NCI-H1092 (cell line): ENCODE results near the gene PALMD.

Source experiments
- DNase-seq: peaks from one replicate; lab custom pipeline; 2025; lab: John Stamatoyannopoulos, UW

Gene PALMD

DNA sequence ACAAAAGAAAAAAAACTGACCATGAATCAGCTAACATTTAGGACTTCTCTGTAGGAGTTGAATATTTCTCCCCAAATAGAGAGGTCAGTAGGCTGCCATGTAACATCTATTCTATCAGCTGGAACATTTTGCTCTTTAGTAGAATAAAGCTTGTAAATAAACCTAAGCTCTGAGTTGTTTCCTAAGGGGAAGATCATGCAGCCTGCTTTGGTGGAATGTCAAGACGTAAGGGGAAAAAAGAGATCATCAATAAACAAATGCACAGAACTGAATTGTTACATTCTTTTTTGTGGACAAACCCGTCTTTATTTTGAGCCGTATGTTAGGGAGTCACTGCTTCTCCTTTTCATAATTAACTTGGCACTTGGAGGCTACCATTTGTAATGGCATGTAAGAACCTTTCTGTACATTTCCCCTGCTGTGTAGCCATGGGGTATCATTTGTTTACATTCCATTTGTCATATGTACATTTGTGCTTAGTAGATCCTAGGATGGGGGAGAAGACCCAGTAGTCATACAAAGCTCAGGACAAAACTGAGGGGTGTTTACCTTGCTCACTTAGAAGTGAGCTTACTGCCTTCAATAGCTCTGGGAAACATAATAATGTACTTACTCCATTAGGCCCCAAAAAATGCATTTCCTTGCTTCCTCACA lies 10.8 kb upstream of the PALMD start:
- DNase-seq: no peak

DNA sequence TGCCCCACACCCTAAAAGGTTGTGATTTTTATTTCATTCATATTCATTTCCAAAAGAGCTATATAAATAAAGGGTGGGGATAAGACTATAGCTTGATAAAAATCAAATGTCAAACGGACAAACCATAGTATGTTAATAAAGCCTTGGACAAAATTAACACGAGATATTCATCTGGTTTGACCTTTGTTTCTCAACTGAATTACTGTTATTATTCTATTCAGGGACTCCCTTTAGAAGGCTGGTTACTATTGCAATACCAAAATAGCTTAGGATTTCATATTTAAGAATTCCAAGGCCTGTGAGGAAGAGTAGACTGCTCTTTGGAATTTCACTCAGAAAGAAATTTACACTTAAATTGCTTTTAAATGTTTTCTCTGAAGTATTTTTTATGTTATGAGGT lies 10.2 kb upstream of the PALMD start:
- no peak for DNase-seq

DNA sequence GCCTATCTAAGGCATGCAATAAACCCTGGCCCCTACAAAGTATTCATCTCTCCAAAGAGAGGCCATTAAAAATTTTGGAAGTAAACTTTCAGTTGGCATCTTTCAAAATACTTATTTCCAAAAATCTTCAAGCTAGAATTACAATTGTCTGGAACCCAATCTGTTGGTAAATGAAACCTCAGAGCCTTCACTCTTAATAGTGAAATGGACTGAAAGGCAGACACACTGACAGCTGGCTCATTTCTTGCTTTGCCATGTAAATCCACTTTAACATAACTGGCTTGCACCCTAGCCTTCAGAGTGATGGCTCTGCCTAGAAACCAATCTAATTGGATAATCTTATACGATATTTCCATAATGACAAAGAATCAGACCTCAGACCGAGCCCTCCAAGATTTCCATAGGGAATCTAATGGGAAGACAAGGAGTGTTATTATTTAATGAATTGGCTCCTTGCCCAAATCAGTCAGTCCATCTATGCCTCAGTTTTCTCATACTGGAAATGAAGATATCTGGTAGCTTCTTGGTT lies 9.2 kb upstream of the PALMD start:
- DNase-seq: no peak

- no peak for DNase-seq
Observed at GRCh38 chr1:99638853-99639252, 7.1 kb upstream of the PALMD start.

DNA sequence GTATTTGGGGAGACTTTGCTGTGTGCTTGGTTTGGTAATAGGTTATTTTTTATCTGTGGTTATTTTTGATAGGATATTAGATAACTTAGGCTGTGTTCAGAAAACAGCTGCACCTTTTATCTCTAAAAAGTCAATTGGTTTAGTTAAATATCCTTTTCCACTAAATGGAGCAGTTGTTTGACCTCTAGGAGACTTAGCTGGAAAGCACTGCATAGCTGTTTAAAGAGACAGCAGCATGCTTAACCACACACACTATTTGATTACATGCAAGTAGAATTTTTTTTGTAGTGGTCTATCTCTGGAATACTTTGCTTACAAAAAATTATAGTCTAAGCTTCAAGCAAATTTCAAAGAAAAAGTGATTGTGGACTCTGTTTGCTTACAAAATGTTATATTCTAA lies 6.5 kb upstream of the PALMD start:
- DNase-seq: no peak

- no peak for DNase-seq
Observed at GRCh38 chr1:99639945-99640344, 6.0 kb upstream of the PALMD start.

DNA sequence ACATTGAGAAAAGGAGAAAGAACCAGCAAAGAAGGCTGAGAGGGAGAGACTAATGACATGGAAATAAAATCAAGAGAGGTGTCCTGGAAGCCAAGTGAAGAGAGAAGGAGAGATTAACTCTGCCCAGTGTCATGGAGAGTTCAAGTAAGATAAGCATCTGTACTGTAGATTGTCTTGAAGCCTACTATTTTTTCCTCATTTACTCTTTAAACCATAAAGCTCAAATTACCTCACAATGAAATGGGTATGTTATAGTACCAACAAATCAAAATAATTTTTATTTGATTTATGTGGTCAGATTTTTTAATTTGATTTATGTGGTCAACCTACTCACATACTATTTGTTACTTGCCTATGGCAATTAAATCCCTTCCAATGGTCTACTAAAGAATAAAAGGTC lies 5.2 kb upstream of the PALMD start:
- DNase-seq: no peak

DNA sequence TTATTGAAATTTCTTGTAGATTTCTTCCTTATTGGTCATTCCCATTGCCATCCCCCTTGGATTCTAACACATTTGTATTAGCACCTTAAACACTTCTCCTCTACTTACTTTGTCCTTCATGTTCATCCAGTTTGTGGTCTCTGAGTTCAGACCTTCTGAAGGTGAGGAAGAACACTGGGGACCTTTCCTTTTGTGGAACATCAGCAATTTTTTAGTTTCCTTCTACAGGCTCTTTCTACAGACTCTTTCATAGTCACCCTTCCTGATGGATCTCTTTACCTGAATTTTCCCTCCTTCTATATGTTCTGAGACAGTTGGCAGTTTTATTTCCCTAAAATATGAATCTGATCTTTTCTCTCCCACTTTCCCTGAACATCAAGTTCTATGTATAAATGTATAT lies 4.4 kb upstream of the PALMD start:
- DNase-seq: no peak

DNA sequence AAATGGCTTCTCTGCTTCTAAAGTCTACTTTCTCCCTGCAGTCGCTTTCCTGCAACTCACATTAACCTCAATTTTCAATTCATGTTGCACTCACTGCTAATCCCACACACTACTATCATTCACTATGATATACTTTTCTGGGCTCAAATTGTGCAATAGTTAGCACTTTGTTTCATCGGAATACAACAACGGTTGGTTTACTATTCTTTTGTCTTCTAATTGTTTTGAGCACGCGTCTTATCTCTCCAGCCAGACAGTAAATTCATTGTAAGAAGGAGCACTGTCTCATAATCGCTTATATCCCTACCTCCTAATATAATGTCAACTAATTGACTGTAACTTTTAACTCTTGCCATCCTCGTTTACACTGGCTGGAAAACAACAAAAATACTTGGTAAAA lies 3.9 kb upstream of the PALMD start:
- no peak for DNase-seq

DNA sequence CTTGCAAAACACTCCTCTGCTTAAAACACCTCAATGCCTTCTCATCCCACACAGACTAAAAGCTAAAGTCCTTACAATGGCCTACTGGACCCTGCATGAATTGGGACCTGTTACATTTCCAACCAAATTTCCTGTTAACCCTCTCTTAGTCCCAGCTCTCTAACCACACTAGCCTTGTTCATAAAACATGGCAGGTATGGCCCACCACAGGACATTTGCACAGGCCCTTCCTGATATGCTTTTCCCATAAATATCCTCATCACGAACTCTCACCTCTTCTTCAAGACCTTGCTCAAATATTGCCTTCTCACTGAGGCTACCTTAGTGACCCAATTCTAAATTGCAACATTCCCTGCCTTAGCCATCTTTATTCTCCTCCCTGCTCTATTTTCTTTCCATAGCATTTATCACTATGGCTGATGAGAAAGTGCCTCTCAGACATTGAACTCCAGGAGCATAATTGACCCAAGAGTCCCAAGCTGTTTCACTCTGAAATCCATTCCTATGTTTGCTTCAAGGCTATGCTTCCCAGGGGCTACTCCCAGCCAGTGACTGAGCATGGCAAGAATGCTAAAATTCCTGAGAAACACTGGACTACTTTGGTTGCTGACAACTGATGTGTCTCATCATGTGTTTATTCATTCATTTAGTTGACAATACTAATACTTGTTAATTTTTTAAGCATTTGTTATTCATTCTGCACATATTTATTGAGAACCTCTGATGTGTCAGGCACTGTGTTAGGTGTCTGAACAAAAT lies 2.7 kb upstream of the PALMD start:
- DNase-seq: no peak

- DNase-seq: no peak
Observed at GRCh38 chr1:99644279-99645004, 1.5 kb upstream of the PALMD start.

DNA sequence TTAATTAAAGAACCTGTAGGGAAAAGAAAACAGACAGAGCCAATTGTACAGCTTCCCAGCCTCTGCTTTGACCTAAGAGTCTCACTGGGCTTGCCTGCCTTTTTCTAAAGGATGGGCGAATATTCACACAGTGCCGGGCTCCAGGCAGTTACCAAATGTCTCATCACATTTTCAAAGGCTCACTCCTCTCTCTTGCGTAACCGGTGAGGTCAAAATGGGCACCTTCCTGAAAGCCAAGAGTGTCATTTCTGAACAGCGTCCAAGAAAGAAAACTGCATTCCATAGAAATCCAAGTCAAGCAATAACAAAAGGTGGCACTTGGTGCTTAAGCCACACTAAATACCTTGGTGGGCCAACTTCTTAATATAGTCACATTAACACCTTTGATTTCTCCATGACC lies 710 bp upstream of the PALMD start:
- no peak for DNase-seq

DNA sequence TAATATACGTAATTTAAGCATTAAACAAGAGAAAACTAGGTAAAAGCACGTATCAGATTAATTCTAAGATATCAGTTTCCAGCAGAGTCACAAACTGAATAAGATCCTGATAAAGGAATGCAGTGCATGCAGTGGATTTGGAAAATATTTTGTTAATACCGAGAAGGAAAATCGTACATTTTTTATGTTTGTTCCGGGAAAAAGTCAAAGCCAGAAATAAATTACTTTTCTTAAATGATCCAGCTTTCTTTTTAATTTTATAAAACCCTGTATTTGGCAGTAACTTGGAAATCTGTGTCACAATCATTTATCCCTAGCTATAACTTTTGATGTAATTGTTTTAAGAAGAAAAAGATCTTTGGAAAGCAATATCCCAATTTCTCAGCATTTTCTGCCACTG lies 955 bp downstream of the PALMD start:
- no peak for DNase-seq

GRCh38 chr1:99647490-99647889 lies 1.6 kb downstream of the PALMD start:
- DNase-seq: no peak

DNA sequence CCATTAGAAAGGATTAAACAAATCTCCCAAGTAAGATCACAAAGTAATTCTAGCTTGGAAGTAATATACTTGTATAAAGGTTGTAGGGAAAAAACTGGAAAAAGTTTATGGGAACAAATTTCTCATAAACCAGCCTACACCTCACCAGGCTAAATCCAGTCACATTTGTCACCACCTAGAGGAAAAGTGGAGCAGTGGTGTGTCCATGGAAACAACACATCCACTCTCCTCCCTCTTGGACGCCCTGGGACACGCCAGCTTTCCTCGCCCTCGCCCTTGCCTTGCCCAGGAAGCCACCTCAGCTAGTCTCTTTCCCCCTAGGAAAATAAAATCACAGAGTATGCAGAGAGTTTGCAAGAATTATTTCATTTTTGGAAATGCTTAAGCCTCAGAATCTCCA lies 2.2 kb downstream of the PALMD start:
- no peak for DNase-seq

DNA sequence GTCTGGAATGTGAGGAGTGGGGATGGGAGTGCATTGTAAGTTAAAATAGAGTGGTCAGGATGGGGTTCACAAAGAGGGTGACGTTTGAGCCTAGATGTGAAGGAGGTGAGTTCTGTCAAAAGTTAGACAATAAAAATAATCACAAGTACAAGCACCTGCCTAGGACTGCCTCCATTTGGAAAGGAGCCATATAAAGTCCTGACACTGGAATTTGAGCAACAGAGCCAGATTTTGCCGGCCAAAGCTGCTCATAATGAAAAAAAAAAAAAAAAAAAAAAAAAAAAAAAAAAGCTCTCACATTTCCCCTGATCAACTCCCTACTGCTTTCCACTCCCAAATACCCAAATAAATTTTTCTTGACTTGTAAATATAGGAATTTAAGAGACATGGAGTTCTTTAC lies 4.1 kb downstream of the PALMD start:
- no peak for DNase-seq

GRCh38 chr1:99650773-99651437 lies 5.0 kb downstream of the PALMD start:
- DNase-seq: no peak

GRCh38 chr1:99652881-99653281 lies 7.0 kb downstream of the PALMD start:
- no peak for DNase-seq

DNA sequence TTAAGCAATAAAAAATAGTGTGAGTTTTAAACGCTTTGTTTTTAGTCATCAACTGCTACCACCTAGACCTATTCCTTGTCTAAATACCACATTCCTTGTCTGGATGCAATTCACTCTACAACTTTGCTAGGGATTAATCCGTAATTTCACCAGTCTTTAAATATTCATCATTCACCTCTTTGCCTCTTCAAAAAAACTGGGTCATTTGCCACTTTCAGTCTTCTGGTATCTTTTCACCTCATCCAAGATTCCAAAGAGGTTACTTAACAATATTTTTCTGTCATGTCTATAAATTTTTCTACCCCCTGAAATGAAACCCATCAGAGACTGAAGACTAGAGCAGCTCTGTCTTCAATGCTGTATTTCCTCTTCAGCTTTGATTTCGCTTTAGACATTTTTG lies 9.5 kb downstream of the PALMD start:
- no peak for DNase-seq

GRCh38 chr1:99656701-99657100 lies 10.8 kb downstream of the PALMD start:
- no peak for DNase-seq

DNA sequence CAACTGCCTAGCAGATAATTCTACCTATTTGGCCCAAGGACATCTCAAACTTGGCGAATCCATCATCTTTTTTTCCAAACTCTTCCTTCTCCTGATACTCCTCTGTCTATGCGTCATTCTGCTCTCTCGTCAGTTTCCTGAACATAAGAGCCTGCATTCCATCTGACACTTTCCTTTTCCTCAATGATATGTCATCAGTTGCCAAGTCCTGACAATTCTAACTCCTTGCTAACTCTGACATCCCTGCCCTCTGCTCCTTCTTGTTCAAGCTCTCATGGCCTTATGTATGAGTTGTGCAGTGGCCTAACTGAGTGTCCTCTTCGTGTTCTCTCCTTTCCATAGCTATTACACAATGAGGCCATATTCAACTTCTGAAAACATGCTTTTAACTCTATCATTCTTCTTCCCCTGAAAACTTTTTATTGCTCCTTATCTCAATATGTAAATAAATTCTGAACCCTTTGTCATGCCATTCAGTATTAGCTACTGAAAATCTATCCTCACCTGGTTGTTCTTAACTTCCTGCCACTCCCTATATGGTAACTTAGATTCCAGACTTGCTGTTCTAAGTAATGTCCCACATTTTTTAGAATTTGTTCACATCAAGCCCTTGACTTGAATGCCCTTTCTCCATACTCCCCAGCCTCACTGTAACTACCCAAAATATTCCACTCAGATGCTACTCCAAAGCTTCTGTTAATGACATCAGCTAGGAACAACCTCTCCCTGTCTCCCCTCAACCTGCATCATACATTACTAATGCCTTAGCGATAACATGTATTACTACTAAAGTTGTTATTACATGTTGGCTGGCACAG lies 11.5 kb downstream of the PALMD start:
- DNase-seq: no peak

DNA sequence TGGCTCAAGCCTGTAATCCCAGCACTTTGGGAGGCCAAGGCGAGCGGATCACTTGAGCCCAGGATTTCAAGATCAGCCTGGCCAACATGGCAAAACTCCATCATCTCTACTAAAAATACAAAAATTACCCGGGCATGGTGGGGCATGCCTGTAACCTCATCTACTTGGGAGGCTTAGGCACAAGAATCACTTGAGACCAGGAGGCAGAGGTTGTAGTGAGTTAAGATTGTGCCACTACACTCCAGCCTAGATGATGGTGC lies 12.0 kb downstream of the PALMD start:
- DNase-seq: no peak
